ENCODE measurements around the gene MAGI1.

Gene MAGI1

GRCh38 chr3:65712140-65712539, 326.6 kb downstream of the MAGI1 start:
- intact Hi-C loops (cut with DNase I; ENCODE audit: low total_unique reads): no loop called here
- TF ChIP-seq CTCF (IDR thresholded peaks at IDR 0.05): no peak
- Histone ChIP-seq H3K4me3 (no peak overlapping the region), H3K27ac (peak overlapping the region in 1 of 2 donors; percentile 49), H3K36me3 (no peaks in the 10 kb centered on the region), H3K9me3 (no peaks in the 10 kb centered on the region), H3K27me3 (no peaks in the 10 kb centered on the region), H3K4me1 (peaks cover 0 to 34% (median 13%) of the 10 kb centered on the region in 4 donors)
- no peak for DNase-seq

GRCh38 chr3:65706776-65707568, 331.7 kb downstream of the MAGI1 start:
- Histone ChIP-seq H3K27me3 (no peaks in the 10 kb centered on the region), H3K4me3 (no peak overlapping the region), H3K4me1 (peaks cover 0 to 4% (median 0%) of the 10 kb centered on the region in 4 donors), H3K27ac (no peak overlapping the region), H3K36me3 (no peaks in the 10 kb centered on the region), H3K9me3 (no peaks in the 10 kb centered on the region)
- DNase-seq: no peak
- intact Hi-C loops (cut with DNase I; ENCODE audit: low total_unique reads): no loop called here
- no peak for TF ChIP-seq CTCF (IDR thresholded peaks at IDR 0.05)

- Histone ChIP-seq H3K27me3 (no peaks in the 10 kb centered on the region), H3K36me3 (no peaks in the 10 kb centered on the region), H3K4me1 (peaks cover 0 to 4% (median 0%) of the 10 kb centered on the region in 4 donors), H3K4me3 (no peak overlapping the region), H3K9me3 (no peaks in the 10 kb centered on the region), H3K27ac (no peak overlapping the region)
- DNase-seq: no peak
- intact Hi-C loops (cut with DNase I; ENCODE audit: low total_unique reads): no loop called here
- TF ChIP-seq CTCF (IDR thresholded peaks at IDR 0.05): no peak
Measured at GRCh38 chr3:65706301-65706700, 332.4 kb downstream of the MAGI1 start.

- Histone ChIP-seq H3K36me3 (no peaks in the 10 kb centered on the region), H3K4me1 (peaks cover 0 to 4% (median 0%) of the 10 kb centered on the region in 4 donors), H3K27me3 (no peaks in the 10 kb centered on the region), H3K4me3 (no peak overlapping the region), H3K27ac (no peak overlapping the region), H3K9me3 (no peaks in the 10 kb centered on the region)
- no peak for DNase-seq
- no peak for TF ChIP-seq CTCF (IDR thresholded peaks at IDR 0.05)
- intact Hi-C loops (cut with DNase I; ENCODE audit: low total_unique reads): no loop called here
Measured at GRCh38 chr3:65703820-65704219, 334.9 kb downstream of the MAGI1 start.

- intact Hi-C loops (cut with DNase I; ENCODE audit: low total_unique reads): no loop called here
- H3K9me3 ChIP-seq: no peaks in the 10 kb centered on the region
- peaks cover 0 to 4% (median 0%) of the 10 kb centered on the region in 4 donors for H3K4me1 ChIP-seq
- H3K27ac ChIP-seq: no peak overlapping the region
- no peak for DNase-seq
- no peaks in the 10 kb centered on the region for H3K36me3 ChIP-seq
- no peak for TF ChIP-seq CTCF (IDR thresholded peaks at IDR 0.05)
- H3K4me3 ChIP-seq: no peak overlapping the region
- H3K27me3 ChIP-seq: no peaks in the 10 kb centered on the region
Measured at GRCh38 chr3:65703026-65703425, 335.7 kb downstream of the MAGI1 start.

Measured in tibial artery (tissue), 4 donors.